ENCODE data around the gene TUBG2.
A peak's percentile ranks its signal among the peaks of the same experiment; 100 is the strongest.
"Not testable (repeated sequence)": the region's sequence is repeated elsewhere in the genome, so short reads cannot be mapped to it uniquely, and the experiment has no call there.

Gene TUBG2

GRCh38 chr17:42659079-42659931 is at the start of gene TUBG2:
TUBG2 (plus strand) TSS chr17:42659284; CDS start chr17:42659504, 220 bp downstream.
- DNase-seq (ENCODE audit: low read depth, low spot score): peak; percentile 64

GRCh38 chr17:42609814-42610801 is 49.0 kb upstream of the TUBG2 start:
- not testable (repeated sequence) for DNase-seq (ENCODE audit: low read depth, low spot score)

GRCh38 chr17:42612013-42612412 is 47.1 kb upstream of the TUBG2 start:
- DNase-seq (ENCODE audit: low read depth, low spot score): no peak

- DNase-seq (ENCODE audit: low read depth, low spot score): no peak
Measured at GRCh38 chr17:42613699-42614295, 45.3 kb upstream of the TUBG2 start.

- DNase-seq (ENCODE audit: low read depth, low spot score): no peak
Measured at GRCh38 chr17:42617956-42618431, 41.1 kb upstream of the TUBG2 start.

GRCh38 chr17:42618442-42619150 is 40.5 kb upstream of the TUBG2 start:
- no peak for DNase-seq (ENCODE audit: low read depth, low spot score)

GRCh38 chr17:42621987-42622386 is 37.1 kb upstream of the TUBG2 start:
- not testable (repeated sequence) for DNase-seq (ENCODE audit: low read depth, low spot score)

- DNase-seq (ENCODE audit: low read depth, low spot score): no peak
Measured at GRCh38 chr17:42623271-42623670, 35.8 kb upstream of the TUBG2 start.

- DNase-seq (ENCODE audit: low read depth, low spot score): no peak
Measured at GRCh38 chr17:42623732-42624596, 35.1 kb upstream of the TUBG2 start.

GRCh38 chr17:42627032-42627764 is 31.9 kb upstream of the TUBG2 start:
- not testable (repeated sequence) for DNase-seq (ENCODE audit: low read depth, low spot score)

GRCh38 chr17:42629411-42630009 is 29.6 kb upstream of the TUBG2 start:
- no peak for DNase-seq (ENCODE audit: low read depth, low spot score)

- DNase-seq (ENCODE audit: low read depth, low spot score): no peak
Measured at GRCh38 chr17:42632949-42633444, 26.1 kb upstream of the TUBG2 start.

GRCh38 chr17:42639525-42640113 is 19.5 kb upstream of the TUBG2 start:
- no peak for DNase-seq (ENCODE audit: low read depth, low spot score)

- no peak for DNase-seq (ENCODE audit: low read depth, low spot score)
Measured at GRCh38 chr17:42640121-42640520, 19.0 kb upstream of the TUBG2 start.

GRCh38 chr17:42642336-42642735 is 16.7 kb upstream of the TUBG2 start:
- no peak for DNase-seq (ENCODE audit: low read depth, low spot score)

GRCh38 chr17:42647778-42648177 is 11.3 kb upstream of the TUBG2 start:
- no peak for DNase-seq (ENCODE audit: low read depth, low spot score)

- no peak for DNase-seq (ENCODE audit: low read depth, low spot score)
Measured at GRCh38 chr17:42651392-42651791, 7.7 kb upstream of the TUBG2 start.
